HL-60/S4 (cell line): ENCODE measurements around the gene PXDN.
"Not testable (repeated sequence)": the region's sequence is repeated elsewhere in the genome, so short reads cannot be mapped to it uniquely, and the experiment has no call there.

Source experiments
- in situ Hi-C: fragments of 300-500 bp; cut with MboI; formaldehyde crosslinking; loops from 2 replicates; pipeline ENCODE4 v1.14.3; 2022; ENCODE audit warnings: low sequenced_read_pairs

Gene PXDN

GRCh38 chr2:1634681-1635341 lies 109.5 kb downstream of the PXDN start:
- in situ Hi-C loops, result no loop called here

- in situ Hi-C loops, result no loop called here
These were observed 110.3 kb downstream of the PXDN start for GRCh38 chr2:1633936-1634587.

DNA sequence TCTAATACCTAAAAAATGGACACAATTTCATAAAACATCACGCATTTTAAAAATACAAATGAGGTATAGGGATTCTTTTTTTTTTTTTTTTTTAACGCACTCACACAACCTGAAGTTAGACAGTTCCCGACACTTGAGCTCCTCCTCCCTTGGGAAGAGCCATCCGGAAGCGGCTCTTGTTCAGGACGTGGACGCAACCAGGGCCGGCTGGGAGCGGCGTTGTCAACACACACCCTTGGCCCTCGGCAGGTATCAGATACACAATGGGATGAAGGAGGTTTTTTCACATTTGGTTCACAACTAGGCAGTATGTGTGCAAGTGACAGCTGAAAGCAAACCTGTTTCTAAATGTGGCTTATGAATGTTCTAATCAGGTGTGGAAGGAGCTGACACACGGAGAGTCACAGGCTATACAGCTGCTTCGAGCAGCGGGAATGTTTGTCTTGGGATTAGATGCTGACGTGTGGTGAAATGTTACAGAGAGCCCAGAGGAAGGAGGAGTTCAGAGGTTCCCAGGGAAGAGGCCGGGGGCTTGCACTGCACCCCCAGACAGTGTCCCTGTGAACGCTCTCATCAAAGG lies 111.1 kb downstream of the PXDN start:
- in situ Hi-C loops, result no loop called here

DNA sequence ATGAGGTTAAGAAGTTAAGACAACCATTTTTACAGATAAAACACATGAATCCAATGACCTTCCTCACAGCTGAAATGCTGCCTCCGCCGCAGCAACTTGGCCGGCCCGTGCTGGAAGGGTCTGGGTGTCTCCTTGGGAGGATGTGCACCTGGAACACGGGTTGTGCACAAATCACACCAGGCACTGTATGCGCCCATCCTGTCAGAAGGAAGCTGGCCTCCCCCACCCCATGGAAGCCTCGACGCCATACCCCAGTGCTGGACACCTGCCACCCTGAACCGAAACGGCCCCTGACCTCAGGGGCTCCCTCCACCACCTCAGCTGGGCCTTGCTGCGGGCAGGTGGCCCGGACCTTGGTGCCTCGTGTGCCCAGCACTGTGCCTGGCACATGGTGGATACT lies 111.8 kb downstream of the PXDN start:
- in situ Hi-C loops, result no loop called here

DNA sequence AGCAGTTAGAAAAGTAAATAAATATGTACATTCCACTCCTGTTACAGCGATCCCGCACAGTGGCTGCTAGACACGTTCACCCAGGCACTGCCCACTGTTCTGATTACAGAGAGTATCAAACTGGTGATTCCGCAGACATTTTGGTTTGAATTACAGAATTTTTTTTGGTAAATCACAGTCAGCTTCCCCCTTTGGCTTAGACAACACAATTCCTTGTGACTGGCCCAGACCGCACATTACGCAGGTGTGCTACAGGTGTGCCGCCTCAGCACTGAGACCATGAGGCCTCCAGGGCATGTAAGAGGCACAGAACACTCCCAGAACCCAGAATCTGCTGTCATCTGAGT lies 112.3 kb downstream of the PXDN start:
- in situ Hi-C loops, result no loop called here

GRCh38 chr2:1631292-1632001 lies 112.9 kb downstream of the PXDN start:
- in situ Hi-C loops, result no loop called here

DNA sequence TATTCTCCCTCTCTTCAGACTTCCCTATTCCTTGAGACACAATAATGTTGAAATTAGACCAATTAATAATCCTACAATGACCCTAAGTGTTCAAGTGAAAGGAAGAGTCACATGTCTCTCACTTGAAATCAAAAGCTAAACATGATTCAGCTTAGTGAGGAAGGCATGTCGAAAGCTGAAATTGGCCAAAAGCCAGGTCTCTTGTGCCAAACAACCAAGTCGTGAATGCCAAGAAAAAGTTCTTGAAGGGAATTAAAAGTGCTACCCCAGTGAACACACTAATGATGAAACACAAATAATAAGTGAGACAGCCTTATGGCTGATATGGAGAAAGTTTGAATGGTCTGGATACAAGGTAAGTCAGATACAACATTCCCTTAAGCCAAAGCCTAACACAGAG lies 115.4 kb downstream of the PXDN start:
- in situ Hi-C loops, result no loop called here

DNA sequence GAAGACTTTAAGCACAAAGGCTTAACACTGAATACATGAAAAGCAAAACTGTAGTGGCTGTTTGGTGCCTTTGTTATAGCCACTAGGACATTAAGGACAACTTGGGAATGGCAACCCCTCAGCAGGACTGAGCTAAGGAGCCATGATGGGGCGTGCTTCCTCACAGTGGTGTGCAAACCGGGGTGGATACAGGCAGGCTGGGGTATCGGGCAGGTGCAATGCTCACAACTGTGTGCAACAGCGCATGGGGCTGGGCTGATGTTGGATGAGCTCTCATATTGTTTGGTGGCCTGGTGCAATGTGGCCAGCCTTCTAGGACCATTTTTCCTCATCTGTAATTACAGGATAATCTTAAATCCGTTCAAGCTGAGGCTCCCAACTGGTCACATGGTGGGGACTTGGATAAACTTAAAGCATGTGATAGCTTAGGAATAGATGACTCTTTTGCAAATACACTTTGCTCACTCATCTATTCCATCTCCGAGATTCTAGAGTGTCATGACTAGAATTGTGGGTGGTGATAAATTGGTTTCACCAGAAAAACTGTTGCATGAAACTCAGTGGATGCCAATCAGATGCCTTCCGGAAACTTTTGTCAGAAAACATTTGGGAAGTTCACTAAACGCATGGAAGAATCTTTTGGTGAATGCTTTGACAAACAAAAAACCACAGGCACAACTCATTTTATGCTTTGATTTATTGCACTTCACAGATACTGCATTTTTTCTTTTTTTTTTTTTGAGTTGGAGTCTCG lies 116.5 kb downstream of the PXDN start:
- in situ Hi-C loops, result no loop called here

GRCh38 chr2:1626271-1626681 lies 118.0 kb downstream of the PXDN start:
- in situ Hi-C loops, result no loop called here

GRCh38 chr2:1625281-1626001 lies 118.9 kb downstream of the PXDN start:
- in situ Hi-C loops, result no loop called here

DNA sequence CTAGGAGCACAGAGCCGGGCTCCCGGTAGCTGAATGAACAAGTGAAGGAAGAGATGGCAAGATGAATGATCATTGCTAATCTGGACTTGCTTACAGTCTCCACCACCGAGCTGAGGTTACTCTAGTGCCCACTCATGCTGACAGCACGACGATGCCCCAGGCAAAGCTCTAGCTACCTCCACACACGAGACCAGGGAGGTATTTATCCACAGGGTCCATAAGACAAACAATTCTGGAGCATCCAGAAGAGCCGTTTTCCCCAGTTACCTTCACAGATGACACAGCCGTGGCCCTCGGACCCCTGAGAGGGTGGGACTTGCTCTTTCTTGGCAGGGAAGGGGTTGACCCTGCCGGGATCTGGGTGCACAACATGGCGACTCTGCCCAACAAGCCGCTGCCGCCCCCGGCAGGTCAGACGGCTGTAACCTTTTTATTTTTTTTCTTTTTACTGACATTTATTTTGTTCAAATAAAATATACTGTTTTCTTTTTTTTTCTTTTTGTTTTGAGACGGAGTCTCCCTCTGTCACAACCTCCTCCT lies 120.3 kb downstream of the PXDN start:
- in situ Hi-C loops, result no loop called here

GRCh38 chr2:1622521-1623200 lies 121.7 kb downstream of the PXDN start:
- in situ Hi-C loops, result no loop called here

GRCh38 chr2:1621976-1622375 lies 122.3 kb downstream of the PXDN start:
- in situ Hi-C loops, result not testable (repeated sequence)

DNA sequence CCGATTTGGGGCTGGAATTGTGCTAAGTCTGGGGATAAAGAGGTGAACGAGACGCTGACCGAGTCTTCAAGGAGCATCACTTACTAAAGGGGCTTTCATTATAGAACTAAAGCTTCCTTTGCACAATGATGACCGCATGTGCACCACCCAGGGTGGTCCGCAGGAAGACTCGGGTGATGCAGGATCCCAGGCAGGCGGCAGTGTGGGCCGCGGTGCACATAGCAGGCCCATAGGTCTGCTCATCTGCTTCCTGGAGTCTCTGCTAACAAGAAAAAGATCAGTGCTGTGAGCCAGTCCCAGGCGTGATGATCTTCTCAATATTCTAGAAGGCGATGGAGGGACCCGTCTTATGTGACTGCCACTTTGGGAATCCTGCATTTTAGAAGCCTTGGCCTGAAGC lies 122.8 kb downstream of the PXDN start:
- in situ Hi-C loops, result no loop called here

DNA sequence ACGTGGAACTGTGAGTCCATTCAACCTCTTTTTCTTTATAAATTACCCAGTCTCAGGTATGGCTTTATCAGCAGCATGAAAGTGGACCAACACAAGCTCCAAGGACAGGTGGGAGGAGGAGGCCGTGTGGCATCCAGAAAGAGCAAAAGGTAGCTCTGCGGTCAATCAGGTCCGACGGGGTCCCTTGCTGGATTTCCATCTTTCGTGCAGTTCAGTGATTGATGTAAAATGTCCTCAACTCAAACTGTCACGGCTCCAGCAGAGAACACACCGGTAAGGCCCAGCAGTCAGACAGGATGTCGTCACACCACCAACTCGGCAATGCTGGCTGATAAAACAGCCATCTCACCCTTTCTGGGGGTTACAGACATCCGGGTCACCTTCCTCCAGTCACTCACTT lies 123.3 kb downstream of the PXDN start:
- in situ Hi-C loops, result no loop called here

GRCh38 chr2:1620081-1620480 lies 124.2 kb downstream of the PXDN start:
- in situ Hi-C loops, result no loop called here

DNA sequence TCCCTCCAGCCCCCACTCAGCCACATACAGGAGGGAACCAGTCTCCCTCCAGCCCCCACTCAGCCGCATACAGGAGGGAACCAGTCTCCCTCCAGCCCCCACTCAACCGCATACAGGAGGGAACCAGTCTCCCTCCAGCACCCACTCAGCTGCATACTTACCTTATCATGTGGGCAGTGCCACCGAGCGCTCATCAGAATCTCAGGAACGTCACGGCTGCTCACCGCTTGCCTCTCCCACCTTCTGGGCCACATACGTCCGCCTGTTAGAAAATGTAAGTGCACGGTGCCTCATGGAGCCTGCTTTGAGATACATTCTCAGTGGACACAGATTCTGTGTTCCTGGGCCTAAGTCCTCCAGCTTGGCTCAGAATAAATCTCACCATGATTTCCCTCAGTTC lies 124.8 kb downstream of the PXDN start:
- in situ Hi-C loops, result no loop called here

GRCh38 chr2:1618974-1619373 lies 125.3 kb downstream of the PXDN start:
- in situ Hi-C loops, result no loop called here

- in situ Hi-C loops, result no loop called here
These were observed 125.9 kb downstream of the PXDN start for GRCh38 chr2:1618191-1618961.
